NCI-H146 (cell line): ENCODE results near the gene SMCHD1.

Source experiments
- DNase-seq: peaks from one replicate; lab custom pipeline; 2025; lab: John Stamatoyannopoulos, UW

SMCHD1 gene

GRCh38 chr18:2655178-2655953 lies at the start of gene SMCHD1:
Gene SMCHD1, plus strand, starts transcription at chr18:2655726. Its CDS starts 350 bp downstream, at chr18:2656076.
- DNase-seq: peak; percentile 89

- no peak for DNase-seq
Measured at GRCh38 chr18:2606335-2606734, 49.2 kb upstream of the SMCHD1 start.

GRCh38 chr18:2609604-2610003 lies 45.9 kb upstream of the SMCHD1 start:
- DNase-seq: no peak

GRCh38 chr18:2610549-2610948 lies 45.0 kb upstream of the SMCHD1 start:
- DNase-seq: no peak

DNA sequence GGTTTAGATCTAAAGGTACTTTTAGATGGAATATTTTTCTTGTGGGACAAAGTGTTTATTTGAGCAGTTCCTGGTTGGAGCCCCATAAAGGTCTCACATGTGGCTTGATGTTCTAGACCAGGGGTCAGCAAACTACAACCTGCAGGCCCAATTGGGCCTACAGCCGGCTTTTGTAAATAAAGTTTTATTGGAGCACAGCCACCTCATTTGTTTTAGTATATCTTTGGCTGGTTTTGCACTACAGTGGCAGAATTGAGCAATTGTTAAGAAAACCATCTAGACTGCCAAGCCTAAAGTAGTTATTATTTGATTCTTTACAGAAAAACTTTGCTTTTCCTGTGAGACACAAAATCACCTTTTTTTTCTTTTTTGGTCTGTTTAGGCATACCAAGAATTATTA lies 42.5 kb upstream of the SMCHD1 start:
- DNase-seq: no peak

DNA sequence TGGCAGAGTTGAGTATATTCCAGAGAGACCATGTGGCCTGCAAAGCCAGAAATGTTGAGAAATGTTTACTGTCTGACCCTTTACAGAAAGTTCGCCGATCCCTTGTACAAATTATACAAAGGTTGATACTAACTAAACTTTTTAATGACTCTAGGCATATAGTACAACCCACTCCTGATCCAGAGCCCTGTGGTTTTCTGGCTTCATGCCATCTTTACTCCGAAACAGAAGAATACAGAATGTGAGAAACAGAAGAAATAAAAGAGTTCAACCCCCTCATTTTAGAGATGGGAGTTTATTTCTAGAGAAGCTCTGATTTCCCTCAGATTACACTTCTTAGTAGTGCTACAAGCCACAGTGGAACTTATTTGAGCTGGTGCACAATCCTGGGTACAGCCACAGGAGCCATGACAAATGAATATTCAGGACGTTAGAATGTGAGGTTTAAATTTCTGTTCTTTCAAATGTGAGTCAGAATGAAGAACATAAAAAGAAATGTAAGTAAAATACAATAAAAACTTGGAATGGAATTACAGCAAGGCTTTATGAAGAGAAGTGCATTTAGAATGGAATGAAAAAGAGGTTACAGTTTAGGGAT lies 38.0 kb upstream of the SMCHD1 start:
- DNase-seq: no peak

DNA sequence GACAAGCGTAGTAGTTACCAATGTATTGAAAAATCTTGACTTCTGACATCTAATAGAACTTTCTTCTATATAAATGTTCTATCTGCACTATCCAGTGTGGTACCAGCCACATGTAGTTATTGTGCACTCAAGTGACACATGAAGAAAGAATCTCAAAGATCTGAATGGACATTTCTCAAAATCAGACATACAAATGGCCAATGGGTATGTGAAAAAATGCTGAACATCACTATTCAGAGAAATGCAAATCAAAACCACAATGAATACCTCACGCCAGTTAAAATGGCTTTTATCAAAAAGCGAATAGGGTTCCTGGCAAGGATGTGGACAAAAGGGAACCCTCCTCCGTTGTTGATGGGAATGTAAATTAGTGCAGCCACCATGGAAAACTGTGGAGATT lies 37.5 kb upstream of the SMCHD1 start:
- no peak for DNase-seq

- DNase-seq: peak; percentile 59
Measured at GRCh38 chr18:2625217-2625616, 30.3 kb upstream of the SMCHD1 start.

DNA sequence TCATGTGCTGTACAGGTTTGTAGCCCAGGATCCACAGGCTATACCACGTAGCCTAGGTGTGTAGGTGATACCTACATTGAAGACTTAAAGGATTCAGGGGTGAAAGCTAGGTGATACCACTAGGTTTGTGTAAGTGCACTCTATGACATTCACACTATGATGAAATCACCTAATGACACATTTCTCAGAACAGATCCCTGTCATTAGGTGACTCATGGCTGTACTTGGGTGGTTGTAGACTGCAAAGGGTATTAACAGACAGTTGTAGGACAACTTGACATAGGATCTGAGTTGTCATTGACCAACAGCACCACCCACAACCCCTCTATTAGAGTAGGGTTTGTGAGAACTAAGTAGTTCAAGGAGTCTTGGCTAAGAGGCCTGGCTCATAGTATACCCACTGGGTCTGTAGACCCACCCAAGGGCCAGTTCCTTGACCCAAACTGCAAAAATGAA lies 27.7 kb upstream of the SMCHD1 start:
- no peak for DNase-seq

GRCh38 chr18:2629003-2629402 lies 26.5 kb upstream of the SMCHD1 start:
- no peak for DNase-seq

DNA sequence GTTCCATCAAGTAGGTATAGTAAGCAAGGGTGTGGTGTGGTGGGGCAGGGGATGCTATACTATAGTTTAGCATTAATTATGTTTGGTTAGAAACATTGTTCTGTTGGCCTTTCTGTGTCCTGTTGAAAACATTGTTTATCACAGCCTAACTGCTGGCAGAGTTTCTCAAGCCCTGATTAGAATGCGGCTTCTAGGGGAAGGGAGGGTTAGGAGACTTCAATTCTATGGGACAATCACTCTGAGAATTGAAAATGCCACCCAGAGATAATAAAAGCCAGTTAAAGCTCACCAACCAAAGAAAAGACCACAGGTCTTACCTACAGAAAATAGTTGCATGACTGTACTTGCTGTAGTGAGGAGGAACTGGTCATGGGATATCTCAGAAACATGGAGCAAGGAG lies 19.9 kb upstream of the SMCHD1 start:
- DNase-seq: no peak

- DNase-seq: no peak
Measured at GRCh38 chr18:2636126-2636631, 19.3 kb upstream of the SMCHD1 start.

- no peak for DNase-seq
Measured at GRCh38 chr18:2641638-2642037, 13.9 kb upstream of the SMCHD1 start.

- no peak for DNase-seq
Measured at GRCh38 chr18:2642771-2643170, 12.8 kb upstream of the SMCHD1 start.

DNA sequence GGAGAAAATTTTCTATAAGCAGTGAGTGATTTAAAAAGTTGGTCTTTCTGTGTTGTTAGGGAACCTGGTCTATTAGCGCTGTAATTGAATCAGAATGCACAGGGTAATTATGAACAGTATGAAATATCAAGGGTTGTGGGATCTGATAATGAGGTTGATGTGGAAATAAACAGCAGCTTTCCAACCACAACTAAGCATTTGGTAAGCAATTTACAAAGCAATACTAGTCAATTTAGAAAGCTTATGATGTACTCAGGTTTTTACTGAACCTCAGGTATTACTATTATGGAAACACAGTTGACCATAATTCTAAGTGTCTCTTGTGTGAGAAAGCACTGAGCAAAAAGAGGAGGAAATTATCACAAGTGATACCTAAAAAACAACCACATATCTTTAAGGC lies 11.0 kb upstream of the SMCHD1 start:
- DNase-seq: no peak

DNA sequence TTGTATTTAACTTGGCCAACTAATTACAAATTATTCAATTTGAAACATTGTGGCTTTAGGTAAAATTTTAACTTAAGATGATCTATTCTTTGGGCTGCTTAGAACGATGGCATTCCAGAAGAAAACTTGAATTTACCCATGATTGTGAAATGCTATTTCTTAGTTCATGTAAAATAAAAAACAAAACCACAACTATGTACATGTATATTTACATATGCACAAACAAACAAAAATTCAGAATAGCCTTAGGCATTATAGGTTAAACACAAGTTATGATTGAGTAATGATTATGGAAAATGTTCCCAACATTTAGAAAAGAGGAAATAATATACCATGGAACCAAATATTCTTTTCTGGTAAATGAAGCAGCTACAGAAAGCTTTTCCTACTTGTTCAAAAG lies 3.5 kb upstream of the SMCHD1 start:
- no peak for DNase-seq

- DNase-seq: peak; percentile 20
Measured at GRCh38 chr18:2653467-2653866, 2.1 kb upstream of the SMCHD1 start.

DNA sequence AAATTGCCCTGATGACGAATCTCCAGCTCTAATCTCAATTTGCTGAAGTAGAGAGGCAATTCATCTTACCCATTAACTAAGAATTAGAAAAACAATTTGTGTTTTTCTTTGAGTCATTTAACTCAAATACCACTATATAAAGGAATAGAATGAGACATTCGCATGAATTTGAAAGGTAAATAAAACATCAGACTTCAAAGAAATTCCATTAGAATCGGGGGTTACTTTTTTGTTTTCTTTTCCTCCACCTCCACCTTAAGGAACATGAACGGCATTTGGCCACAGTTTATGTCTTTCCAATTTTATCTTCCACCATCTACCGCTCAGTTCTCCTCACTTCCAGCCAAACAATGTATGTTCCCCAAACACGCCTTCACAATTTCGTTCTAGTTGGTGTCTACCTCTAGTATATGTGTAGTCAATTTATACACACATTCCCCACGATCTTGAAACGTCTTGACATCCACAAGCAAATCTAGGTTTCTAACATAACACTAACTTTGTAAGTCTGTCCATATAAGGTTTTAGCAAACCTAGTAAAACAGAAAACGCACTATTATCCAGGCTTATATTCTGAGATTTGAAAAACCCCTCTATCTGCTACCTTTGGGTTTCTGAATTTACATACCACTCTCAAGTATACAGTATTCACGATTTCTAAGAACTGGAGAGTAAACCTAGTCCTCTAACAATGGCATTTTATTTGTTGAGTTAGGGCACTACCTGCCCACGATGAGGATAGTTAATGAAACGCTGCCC lies 1.2 kb upstream of the SMCHD1 start:
- DNase-seq: no peak

- DNase-seq: no peak
Measured at GRCh38 chr18:2654928-2655177, 673 bp upstream of the SMCHD1 start.

GRCh38 chr18:2655954-2656236 lies 369 bp downstream of the SMCHD1 start:
- DNase-seq: peak; percentile 87

- DNase-seq: peak; percentile 76
Measured at GRCh38 chr18:2656237-2656980, 883 bp downstream of the SMCHD1 start.

DNA sequence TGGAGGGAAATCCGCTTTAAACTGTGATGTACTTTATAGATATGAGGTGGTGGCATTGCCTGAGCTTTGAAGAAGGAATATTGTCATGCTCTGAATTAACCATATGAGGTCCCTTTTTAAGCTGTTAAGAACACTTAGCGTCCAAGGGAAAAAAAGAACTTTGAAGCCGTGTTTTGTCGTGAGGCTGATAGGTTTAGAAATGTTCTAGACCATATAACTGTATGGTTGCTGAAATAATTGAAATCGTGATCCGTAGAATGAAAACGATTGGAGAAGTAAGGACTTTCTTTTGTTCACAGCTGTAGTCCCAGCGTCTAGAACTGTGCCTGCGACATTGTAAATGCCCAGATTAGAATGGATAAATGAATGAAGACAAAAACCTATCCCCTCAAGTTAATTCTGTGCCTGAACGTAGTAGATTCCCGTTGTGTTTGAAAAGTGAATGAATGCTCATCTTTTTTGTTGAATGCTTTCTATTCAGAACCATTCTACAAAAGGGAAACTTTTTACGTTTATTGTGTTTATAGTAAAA lies 1.5 kb downstream of the SMCHD1 start:
- DNase-seq: no peak
